Measurements from ENCODE around the gene HOXD11. TPM values are rescaled to one million over a fixed set of nuclear protein-coding genes. Genes with fewer than 3 reads are reported as not detected.
A peak's percentile ranks its signal among the peaks of the same experiment; 100 is the strongest.

The HOXD11 gene
- total RNA-seq, 1 donor: not detected

GRCh38 chr2:176085120-176085788 is 21.8 kb upstream of the HOXD11 start:
- DNase-seq (ENCODE audit: insufficient read length, low spot score, missing footprints): peak; percentile 58
- TF ChIP-seq CTCF (IDR thresholded peaks at IDR 0.05; ENCODE audit: extremely low read depth, low read depth, low read length): no peak
- H3K79me2 ChIP-seq (ENCODE audit: insufficient read depth, low read length): no peaks in the 10 kb centered on the region
- H3K9me3 ChIP-seq (ENCODE audit: low read depth, low read length): no peaks in the 10 kb centered on the region
- H4K20me1 ChIP-seq (ENCODE audit: insufficient read depth, low read length): no peaks in the 10 kb centered on the region
- no peaks in the 10 kb centered on the region for H3K4me1 ChIP-seq (ENCODE audit: insufficient read depth, low read length)
- H3K4me3 ChIP-seq (ENCODE audit: insufficient read depth, low read length): no peak overlapping the region
- no peak overlapping the region for H2AFZ ChIP-seq (ENCODE audit: low read length)
- H3K27ac ChIP-seq (ENCODE audit: low read depth, low read length): no peak overlapping the region
- peaks cover 100% of the 10 kb centered on the region for H3K27me3 ChIP-seq (ENCODE audit: insufficient read depth, low read length)
- no peaks in the 10 kb centered on the region for H3K36me3 ChIP-seq (ENCODE audit: insufficient read depth, low read length)
- H3K4me2 ChIP-seq (ENCODE audit: insufficient read depth, low read length): no peak overlapping the region

- Histone ChIP-seq H3K27me3 (ENCODE audit: insufficient read depth, low read length) (peaks cover 100% of the 10 kb centered on the region), H3K27ac (ENCODE audit: low read depth, low read length) (no peak overlapping the region), H4K20me1 (ENCODE audit: insufficient read depth, low read length) (no peaks in the 10 kb centered on the region), H3K79me2 (ENCODE audit: insufficient read depth, low read length) (no peaks in the 10 kb centered on the region), H3K4me2 (ENCODE audit: insufficient read depth, low read length) (no peak overlapping the region), H3K4me3 (ENCODE audit: insufficient read depth, low read length) (no peak overlapping the region), H2AFZ (ENCODE audit: low read length) (no peak overlapping the region), H3K4me1 (ENCODE audit: insufficient read depth, low read length) (no peaks in the 10 kb centered on the region), H3K9me3 (ENCODE audit: low read depth, low read length) (no peaks in the 10 kb centered on the region), H3K36me3 (ENCODE audit: insufficient read depth, low read length) (no peaks in the 10 kb centered on the region)
- peak; percentile 87 for DNase-seq (ENCODE audit: insufficient read length, low spot score, missing footprints)
- TF ChIP-seq CTCF (IDR thresholded peaks at IDR 0.05; ENCODE audit: extremely low read depth, low read depth, low read length): peak; percentile 47
These were observed 21.0 kb upstream of the HOXD11 start for GRCh38 chr2:176085861-176086771.

GRCh38 chr2:176087330-176088047 is 19.6 kb upstream of the HOXD11 start:
- Histone ChIP-seq H3K36me3 (ENCODE audit: insufficient read depth, low read length) (no peaks in the 10 kb centered on the region), H3K4me1 (ENCODE audit: insufficient read depth, low read length) (no peaks in the 10 kb centered on the region), H3K27me3 (ENCODE audit: insufficient read depth, low read length) (peaks cover 98% of the 10 kb centered on the region), H3K4me3 (ENCODE audit: insufficient read depth, low read length) (peak overlapping the region; percentile 54), H4K20me1 (ENCODE audit: insufficient read depth, low read length) (no peaks in the 10 kb centered on the region), H2AFZ (ENCODE audit: low read length) (peak overlapping the region; percentile 74), H3K27ac (ENCODE audit: low read depth, low read length) (no peak overlapping the region), H3K4me2 (ENCODE audit: insufficient read depth, low read length) (peak overlapping the region; percentile 70), H3K79me2 (ENCODE audit: insufficient read depth, low read length) (no peaks in the 10 kb centered on the region), H3K9me3 (ENCODE audit: low read depth, low read length) (no peaks in the 10 kb centered on the region)
- no peak for TF ChIP-seq CTCF (IDR thresholded peaks at IDR 0.05; ENCODE audit: extremely low read depth, low read depth, low read length)
- peak; percentile 38 for DNase-seq (ENCODE audit: insufficient read length, low spot score, missing footprints)
